ENCODE measurements around the gene CSH1.

DNA sequence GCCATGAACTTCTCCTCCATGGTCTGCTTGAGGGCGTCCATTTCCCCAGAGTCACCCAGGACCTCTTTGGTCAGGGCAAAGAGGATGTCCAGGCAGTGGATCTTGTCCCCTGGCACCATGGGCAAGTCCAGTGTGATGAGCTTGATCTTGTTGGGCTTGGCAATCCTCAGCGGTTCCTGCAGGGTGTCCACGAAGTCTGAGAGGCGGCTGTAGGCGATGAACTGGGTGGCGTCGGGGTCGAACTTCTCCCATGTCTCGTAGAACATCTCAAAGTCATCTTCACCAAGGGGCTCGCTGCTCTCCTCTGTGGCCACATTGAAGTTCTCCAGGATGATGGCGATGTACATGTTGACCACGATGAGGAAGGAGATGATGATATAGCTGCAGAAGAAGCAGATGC lies 44.8 kb upstream of the CSH1 start:
- TF ChIP-seq, protein P1, sequence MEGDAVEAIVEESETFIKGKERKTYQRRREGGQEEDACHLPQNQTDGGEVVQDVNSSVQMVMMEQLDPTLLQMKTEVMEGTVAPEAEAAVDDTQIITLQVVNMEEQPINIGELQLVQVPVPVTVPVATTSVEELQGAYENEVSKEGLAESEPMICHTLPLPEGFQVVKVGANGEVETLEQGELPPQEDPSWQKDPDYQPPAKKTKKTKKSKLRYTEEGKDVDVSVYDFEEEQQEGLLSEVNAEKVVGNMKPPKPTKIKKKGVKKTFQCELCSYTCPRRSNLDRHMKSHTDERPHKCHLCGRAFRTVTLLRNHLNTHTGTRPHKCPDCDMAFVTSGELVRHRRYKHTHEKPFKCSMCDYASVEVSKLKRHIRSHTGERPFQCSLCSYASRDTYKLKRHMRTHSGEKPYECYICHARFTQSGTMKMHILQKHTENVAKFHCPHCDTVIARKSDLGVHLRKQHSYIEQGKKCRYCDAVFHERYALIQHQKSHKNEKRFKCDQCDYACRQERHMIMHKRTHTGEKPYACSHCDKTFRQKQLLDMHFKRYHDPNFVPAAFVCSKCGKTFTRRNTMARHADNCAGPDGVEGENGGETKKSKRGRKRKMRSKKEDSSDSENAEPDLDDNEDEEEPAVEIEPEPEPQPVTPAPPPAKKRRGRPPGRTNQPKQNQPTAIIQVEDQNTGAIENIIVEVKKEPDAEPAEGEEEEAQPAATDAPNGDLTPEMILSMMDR (IDR thresholded peaks at IDR 0.05), result no peak
- TF ChIP-seq MXI1 (IDR thresholded peaks at IDR 0.05; ENCODE audit: low read depth, low read length) (no peak), POLR2AphosphoS5 (IDR thresholded peaks at IDR 0.05; ENCODE audit: low read depth, low read length) (no peak), JUND (IDR thresholded peaks at IDR 0.05) (no peak), FOXM1 (IDR thresholded peaks at IDR 0.05; ENCODE audit: low read depth) (no peak), EP300 (IDR thresholded peaks at IDR 0.05; ENCODE audit: borderline replicate concordance in 1 of 2, low read depth in 1 of 2, low read length in 1 of 2) (no peak)
- TF ChIP-seq, protein P2, sequence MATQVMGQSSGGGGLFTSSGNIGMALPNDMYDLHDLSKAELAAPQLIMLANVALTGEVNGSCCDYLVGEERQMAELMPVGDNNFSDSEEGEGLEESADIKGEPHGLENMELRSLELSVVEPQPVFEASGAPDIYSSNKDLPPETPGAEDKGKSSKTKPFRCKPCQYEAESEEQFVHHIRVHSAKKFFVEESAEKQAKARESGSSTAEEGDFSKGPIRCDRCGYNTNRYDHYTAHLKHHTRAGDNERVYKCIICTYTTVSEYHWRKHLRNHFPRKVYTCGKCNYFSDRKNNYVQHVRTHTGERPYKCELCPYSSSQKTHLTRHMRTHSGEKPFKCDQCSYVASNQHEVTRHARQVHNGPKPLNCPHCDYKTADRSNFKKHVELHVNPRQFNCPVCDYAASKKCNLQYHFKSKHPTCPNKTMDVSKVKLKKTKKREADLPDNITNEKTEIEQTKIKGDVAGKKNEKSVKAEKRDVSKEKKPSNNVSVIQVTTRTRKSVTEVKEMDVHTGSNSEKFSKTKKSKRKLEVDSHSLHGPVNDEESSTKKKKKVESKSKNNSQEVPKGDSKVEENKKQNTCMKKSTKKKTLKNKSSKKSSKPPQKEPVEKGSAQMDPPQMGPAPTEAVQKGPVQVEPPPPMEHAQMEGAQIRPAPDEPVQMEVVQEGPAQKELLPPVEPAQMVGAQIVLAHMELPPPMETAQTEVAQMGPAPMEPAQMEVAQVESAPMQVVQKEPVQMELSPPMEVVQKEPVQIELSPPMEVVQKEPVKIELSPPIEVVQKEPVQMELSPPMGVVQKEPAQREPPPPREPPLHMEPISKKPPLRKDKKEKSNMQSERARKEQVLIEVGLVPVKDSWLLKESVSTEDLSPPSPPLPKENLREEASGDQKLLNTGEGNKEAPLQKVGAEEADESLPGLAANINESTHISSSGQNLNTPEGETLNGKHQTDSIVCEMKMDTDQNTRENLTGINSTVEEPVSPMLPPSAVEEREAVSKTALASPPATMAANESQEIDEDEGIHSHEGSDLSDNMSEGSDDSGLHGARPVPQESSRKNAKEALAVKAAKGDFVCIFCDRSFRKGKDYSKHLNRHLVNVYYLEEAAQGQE (IDR thresholded peaks at IDR 0.05; ENCODE audit: low read depth, low read length), result no peak
